DMS153 treated with DMSO at 0.1 percent for 48 hours (cell line): ENCODE results near the gene CACNB4.

Experiments used
- DNase-seq: peaks from one replicate; lab custom pipeline; 2025; ENCODE audit not compliant: unreplicated experiment; lab: John Stamatoyannopoulos, UW

The CACNB4 gene

GRCh38 chr2:151861174-151861573, 237.7 kb downstream of the CACNB4 start:
- no peak for DNase-seq

- peak; percentile 22 for DNase-seq
These were observed 238.2 kb downstream of the CACNB4 start for GRCh38 chr2:151860613-151861146.

GRCh38 chr2:151860210-151860609, 238.6 kb downstream of the CACNB4 start:
- no peak for DNase-seq

- DNase-seq, result no peak
These were observed 241.2 kb downstream of the CACNB4 start for GRCh38 chr2:151857650-151858049.

DNA sequence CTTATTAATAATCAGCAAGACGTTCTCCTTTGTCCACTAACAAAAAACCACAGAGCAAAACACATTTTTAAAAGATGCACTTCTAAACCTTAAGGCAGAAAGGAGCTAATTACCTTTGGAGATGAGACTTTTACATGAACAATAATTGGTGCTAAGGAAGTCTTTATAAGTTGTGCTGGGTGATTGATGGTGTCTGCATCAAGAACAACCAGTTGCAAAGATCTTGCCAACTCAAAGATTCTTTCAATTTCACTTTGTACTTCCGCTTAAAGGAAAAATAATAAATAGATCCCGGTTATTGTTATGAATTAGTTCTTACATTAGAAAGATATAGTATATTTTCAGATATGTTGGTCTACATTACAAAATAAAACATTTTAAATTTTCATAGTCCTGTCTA, 243.7 kb downstream of the CACNB4 start:
- DNase-seq, result no peak

- DNase-seq, result peak; percentile 30
These were observed 245.6 kb downstream of the CACNB4 start for GRCh38 chr2:151853070-151853758.

- DNase-seq, result no peak
These were observed 246.4 kb downstream of the CACNB4 start for GRCh38 chr2:151852260-151853069.

GRCh38 chr2:151851761-151852160, 247.1 kb downstream of the CACNB4 start:
- DNase-seq, result no peak

- peak; percentile 51 for DNase-seq
These were observed 249.3 kb downstream of the CACNB4 start for GRCh38 chr2:151849413-151850010.

DNA sequence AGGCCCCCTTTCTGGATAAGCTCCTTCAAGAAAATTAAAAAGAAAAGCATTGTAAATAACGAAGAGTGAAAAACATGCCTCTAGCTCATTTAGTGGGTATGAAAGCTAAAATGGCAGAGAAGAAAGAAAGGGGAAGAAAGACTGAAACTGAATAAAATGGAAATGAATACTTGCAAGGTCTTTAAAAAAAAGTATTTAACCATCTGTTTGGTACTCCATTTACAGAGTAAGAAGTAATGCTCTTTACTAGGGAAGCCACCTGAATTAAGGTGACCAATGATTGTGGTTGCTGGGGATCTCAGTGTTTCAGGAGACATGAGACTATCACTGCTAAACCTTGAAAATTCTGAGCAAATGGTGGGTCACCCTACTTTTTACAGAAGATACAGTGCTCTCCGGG, 253.0 kb downstream of the CACNB4 start:
- DNase-seq, result no peak

GRCh38 chr2:151845481-151845880, 253.4 kb downstream of the CACNB4 start:
- no peak for DNase-seq

DNA sequence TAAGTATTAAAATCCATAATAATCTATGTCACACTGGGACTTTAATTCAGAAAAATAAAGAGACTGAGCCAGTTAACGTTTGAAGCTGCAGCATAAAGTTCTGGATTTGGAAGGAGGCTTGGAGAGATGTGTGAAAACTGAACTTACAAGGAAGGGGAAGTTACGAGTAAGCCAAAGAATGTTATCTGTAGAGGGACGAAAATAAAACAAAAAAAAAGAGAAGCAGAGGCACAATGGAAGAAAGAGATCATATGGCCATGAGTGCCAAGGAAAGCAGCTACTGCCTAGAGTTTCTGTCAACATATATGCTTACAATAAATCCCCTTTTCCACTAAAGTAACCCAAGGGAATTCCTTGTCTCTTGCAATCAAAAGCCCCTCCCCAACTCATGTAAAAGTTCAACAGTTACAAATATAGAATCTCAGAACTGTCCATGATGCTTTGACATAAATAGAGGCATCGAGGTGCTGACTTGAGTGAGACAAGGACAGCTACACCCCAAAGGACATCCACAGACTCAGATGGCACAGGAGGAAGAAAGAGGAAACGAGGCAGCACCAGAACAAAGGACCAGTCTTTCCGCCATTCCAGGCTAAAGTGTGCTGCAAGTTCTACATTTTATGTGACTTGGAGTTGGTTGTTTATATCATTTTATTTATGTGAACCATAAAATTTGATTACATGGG, 254.5 kb downstream of the CACNB4 start:
- no peak for DNase-seq

DNA sequence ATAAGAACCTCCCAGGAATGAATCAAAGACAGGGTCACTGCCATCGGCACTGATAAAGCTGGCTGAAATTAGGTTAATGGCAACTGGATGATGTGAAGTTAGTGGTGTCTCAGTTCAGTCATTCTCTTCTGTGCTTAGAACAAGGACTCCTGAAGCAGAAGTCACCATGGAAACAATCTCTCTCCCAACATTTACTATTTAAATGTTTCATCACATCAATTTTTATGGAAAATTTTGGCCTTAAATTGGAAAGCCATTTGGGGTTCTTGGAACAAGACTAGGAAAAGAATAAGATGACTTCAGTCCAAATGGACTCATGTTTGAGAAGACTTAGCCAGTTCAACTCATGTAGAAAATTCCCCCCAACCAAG, 255.2 kb downstream of the CACNB4 start:
- no peak for DNase-seq

- no peak for DNase-seq
These were observed 255.8 kb downstream of the CACNB4 start for GRCh38 chr2:151842830-151843690.

DNA sequence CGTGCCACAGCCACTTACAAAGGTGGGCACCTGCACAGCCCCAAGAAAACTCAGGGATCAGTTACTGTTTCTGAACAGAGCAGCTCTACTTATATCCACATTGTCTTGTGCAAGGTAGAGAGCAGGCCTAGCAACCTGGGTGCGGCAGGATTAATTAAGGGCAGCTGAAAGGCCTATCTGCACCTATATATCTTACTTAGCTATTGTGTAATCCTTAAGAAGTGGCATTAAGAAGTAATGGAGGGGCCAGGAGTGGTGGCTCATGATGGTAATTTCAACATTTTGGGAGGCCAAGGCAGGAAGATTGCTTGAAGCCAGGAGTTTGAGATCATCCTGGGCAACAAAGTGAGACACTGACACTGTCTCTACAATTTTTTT, 257.8 kb downstream of the CACNB4 start:
- no peak for DNase-seq

DNA sequence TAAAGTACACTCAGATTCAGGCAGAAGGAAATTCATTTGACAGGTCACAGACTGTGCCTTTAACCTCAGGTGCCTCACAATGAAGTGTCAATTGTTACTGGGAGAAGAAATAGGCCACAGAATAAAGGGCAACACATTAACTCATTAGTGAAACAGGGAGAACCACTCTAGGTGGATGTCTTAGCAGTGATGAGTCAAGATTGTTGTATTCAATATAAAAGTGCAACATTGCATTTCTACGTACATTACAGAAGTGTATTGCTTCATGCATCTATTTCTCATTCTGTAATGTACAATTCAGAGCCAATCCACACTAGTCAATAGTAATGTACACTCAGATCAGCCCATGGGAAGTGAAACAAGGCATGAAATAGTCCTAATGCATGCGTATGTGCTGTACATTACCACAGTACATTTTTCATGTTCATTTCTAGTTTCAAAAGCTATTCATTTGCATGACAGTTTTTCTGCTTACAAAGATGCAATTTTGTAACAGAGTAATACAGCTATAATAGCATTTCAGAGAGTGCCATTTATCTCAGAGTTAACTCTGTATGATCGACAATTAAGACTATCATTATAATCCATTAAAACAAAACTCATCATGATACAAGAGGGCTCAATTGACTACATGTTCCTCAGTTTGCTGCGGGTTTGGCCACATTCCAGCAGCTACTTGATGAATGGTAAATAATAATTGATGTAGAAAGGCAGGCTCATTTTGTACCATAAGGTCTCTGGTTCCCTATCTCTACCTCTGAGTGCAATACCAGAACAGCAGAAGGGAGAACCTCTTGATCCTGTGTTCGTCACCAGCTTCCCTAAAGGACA, 258.4 kb downstream of the CACNB4 start:
- no peak for DNase-seq

DNA sequence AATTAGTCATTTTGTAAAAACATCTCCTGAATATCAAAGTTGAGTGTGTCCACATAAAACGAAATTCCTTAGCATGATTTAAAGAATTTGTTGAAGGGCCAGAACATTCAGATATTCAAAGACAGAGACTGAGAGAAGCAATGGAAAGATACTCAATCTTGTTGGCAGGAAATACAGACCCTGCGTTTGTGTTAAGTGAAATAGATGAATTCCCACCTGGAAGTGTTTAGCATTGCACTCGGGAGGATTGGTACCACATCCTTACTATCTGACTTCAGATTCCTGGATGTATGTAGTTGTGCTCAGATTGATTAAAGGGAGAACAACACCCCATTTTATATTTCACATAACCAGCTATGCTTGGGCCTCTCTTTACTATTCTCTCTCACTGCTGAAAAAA, 260.9 kb downstream of the CACNB4 start:
- no peak for DNase-seq

GRCh38 chr2:151833984-151834383, 264.9 kb downstream of the CACNB4 start:
- no peak for DNase-seq

GRCh38 chr2:151830961-151831360, 267.9 kb downstream of the CACNB4 start:
- DNase-seq, result no peak
